Germinal center (tissue), 1 donor: ENCODE results near the gene SOAT1.
A peak's percentile ranks its signal among the peaks of the same experiment; 100 is the strongest.
"Not testable (repeated sequence)": the region's sequence is repeated elsewhere in the genome, so short reads cannot be mapped to it uniquely, and the experiment has no call there.

Experiments
- DNase-seq: peaks from one replicate; pipeline ENCODE4 v3.0.0; 2012; ENCODE audit warnings: mixed read lengths, low spot score

SOAT1 gene

DNA sequence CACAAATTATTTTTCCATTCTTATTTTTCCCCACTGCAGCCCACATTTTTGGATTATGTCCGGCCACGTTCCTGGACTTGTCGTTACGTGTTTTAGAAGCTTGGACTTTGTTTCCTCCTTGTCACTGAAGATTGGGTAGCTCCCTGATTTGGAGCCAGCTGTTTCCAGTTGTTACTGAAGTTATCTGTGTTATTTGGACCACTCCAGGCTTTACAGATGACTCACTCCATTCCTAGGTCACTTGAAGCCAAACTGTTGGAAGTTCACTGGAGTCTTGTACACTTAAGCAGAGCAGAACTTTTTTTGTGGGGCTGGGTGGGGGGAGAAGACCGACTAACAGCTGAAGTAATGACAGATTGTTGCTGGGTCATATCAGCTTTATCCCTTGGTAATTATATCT, 59.9 kb downstream of the SOAT1 start:
- DNase-seq, result no peak

DNA sequence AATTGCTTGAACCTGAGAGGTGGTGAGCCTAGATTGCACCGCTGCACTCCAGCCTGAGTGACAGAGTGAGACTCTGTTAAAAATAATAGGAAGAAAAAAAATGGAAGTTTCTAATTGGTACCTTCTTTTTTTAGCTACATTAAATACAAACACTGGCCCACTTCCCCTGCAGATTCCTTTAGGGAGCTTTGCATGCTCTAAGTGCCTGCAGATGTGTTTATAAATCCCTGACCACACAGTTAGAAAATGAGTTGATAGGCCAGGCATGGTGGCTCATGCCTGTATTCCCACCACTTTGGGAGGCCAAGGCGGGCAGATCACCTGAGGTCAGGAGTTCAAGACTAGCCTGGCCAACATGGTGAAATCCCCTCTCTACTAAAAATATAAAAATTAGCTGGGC, 68.0 kb downstream of the SOAT1 start:
- DNase-seq, result not testable (repeated sequence)

- DNase-seq, result peak; percentile 83
These were observed 71.9 kb downstream of the SOAT1 start, which contains the start of gene AXDND1 for GRCh38 chr1:179365342-179366092. Gene AXDND1 (plus strand): TSS chr1:179365971. CDS start chr1:179366510, 539 bp downstream.

DNA sequence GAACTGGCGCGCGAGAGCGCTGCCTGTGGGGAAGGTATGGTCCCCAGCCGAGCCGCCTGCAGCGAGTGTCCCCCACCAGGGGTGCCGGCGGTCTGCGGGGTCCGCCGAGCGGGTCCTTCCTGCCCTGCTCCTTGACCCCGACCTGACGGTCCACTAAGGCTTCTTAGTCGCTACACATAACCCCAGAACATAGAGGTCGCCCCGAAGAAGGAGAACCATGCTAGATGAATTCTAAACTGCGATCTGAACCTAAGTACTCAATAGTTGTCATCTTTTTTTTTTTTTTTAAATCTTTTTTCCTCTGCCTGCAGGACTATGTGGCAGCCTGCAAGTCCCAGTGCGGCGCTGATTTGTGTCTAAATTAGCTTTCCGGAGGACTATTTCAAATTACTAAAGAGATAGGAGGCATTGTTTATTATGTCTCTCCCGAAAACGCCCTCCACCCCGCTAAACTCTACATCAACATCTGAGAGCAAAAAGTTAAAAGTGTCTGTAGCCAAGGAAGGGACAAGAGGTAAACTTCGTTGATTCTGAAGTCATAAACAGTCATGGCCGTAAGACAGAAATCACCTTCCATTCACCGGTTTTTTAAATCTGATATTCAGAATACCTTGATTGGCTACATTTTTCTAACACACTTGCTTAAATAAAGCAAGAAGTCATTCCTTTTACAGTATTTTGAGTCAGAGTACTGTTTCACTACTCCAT, 72.7 kb downstream of the SOAT1 start:
- DNase-seq, result peak; percentile 4

GRCh38 chr1:179369751-179370341, 76.2 kb downstream of the SOAT1 start:
- DNase-seq, result peak; percentile 63

DNA sequence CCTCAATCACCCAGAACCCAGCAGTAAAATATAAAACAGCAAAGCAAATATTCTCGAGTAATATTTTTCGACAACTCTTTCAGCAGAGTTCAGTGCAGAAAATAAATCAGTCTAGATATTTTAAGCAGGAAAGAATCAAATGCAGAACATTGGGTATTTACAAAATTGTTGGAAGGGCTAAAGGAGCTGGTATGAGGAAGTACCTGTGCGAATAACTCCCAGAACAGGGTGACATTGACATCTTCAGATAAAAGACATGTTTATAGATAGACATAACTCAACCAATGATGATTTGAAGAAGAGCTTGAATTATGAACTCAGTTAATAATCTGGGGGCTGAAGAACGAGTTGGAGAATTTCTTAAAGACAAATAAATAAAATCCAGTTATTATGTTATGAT, 78.6 kb downstream of the SOAT1 start:
- no peak for DNase-seq

DNA sequence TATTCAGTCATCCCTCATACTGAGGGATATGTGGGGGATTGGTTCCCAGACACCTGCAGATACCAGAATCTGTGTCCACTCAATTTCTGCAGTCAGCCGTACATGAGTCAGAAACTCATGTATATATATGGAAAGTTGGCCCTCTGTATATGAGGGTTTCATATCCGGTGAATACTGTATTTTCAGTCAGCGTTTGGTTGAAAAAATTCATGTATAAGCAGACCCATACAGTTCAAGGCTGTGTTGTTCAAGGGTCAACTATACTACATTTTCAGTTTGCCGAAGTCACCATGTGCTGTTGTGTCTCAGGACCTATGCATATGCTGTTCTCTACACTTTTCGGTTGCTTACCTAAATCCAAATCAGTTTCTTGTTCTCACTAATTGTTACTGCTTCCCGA, 82.6 kb downstream of the SOAT1 start:
- DNase-seq, result no peak

GRCh38 chr1:179380299-179380698, 86.7 kb downstream of the SOAT1 start:
- DNase-seq, result no peak

GRCh38 chr1:179384027-179384426, 90.4 kb downstream of the SOAT1 start:
- DNase-seq, result no peak

GRCh38 chr1:179385510-179385909, 91.9 kb downstream of the SOAT1 start:
- no peak for DNase-seq

DNA sequence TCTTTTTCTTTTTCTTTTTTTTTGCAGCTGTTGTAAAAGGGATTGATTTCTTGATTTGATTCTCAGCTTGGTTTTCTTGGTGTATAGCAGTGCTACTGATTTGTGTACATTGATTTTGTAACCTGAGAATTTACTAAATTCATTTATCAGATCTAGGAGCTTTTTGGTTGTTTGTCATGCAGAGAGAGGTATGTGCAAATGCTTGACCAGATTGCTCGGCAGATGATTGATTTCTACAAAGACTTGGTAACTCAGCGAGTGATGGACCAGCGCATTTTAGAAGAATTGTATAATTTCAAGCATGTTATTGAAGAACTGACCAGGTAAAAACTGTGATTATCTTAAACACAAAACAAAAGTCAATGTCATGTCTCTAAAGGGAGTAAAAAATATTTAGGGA, 100.1 kb downstream of the SOAT1 start:
- DNase-seq, result no peak

- DNase-seq, result not testable (repeated sequence)
These were observed 105.8 kb downstream of the SOAT1 start for GRCh38 chr1:179399399-179399798.
